Activated gamma-delta T cell treated with anti-CD3 and anti-CD28 coated beads, Interleukin-2, amount 50 U/mL, for 16 hours (primary cell): ENCODE results near the gene ADAMTSL1.

Experiments
- DNase-seq: peaks from one replicate; pipeline ENCODE4 v3.0.0-alpha.2; 2020; ENCODE audit warnings: low read depth

The ADAMTSL1 gene

GRCh38 chr9:18739641-18740318, 265.8 kb downstream of the ADAMTSL1 start:
- no peak for DNase-seq

GRCh38 chr9:18741359-18741758, 267.4 kb downstream of the ADAMTSL1 start:
- no peak for DNase-seq

- no peak for DNase-seq
Observed at GRCh38 chr9:18741945-18742344, 268.0 kb downstream of the ADAMTSL1 start.

GRCh38 chr9:18743421-18743820, 269.5 kb downstream of the ADAMTSL1 start:
- DNase-seq: no peak

- no peak for DNase-seq
Observed at GRCh38 chr9:18743971-18744370, 270.0 kb downstream of the ADAMTSL1 start.

GRCh38 chr9:18745710-18746109, 271.8 kb downstream of the ADAMTSL1 start:
- no peak for DNase-seq

- no peak for DNase-seq
Observed at GRCh38 chr9:18746631-18747030, 272.7 kb downstream of the ADAMTSL1 start.

- DNase-seq: no peak
Observed at GRCh38 chr9:18747595-18747994, 273.6 kb downstream of the ADAMTSL1 start.

- DNase-seq: no peak
Observed at GRCh38 chr9:18748251-18748701, 274.3 kb downstream of the ADAMTSL1 start.

GRCh38 chr9:18749711-18750110, 275.8 kb downstream of the ADAMTSL1 start:
- no peak for DNase-seq

- DNase-seq: no peak
Observed at GRCh38 chr9:18753904-18754303, 280.0 kb downstream of the ADAMTSL1 start.

GRCh38 chr9:18754537-18754936, 280.6 kb downstream of the ADAMTSL1 start:
- no peak for DNase-seq

GRCh38 chr9:18755263-18755662, 281.3 kb downstream of the ADAMTSL1 start:
- DNase-seq: no peak

- DNase-seq: no peak
Observed at GRCh38 chr9:18756712-18757125, 282.8 kb downstream of the ADAMTSL1 start.

GRCh38 chr9:18759827-18760226, 285.9 kb downstream of the ADAMTSL1 start:
- DNase-seq: no peak

GRCh38 chr9:18761742-18762300, 287.9 kb downstream of the ADAMTSL1 start:
- DNase-seq: no peak

- DNase-seq: no peak
Observed at GRCh38 chr9:18766989-18767550, 293.1 kb downstream of the ADAMTSL1 start.

- no peak for DNase-seq
Observed at GRCh38 chr9:18768951-18769622, 295.1 kb downstream of the ADAMTSL1 start.

GRCh38 chr9:18770131-18770908, 296.4 kb downstream of the ADAMTSL1 start:
- DNase-seq: no peak

GRCh38 chr9:18771011-18771410, 297.1 kb downstream of the ADAMTSL1 start:
- no peak for DNase-seq

GRCh38 chr9:18771763-18772162, 297.8 kb downstream of the ADAMTSL1 start:
- DNase-seq: no peak

GRCh38 chr9:18775241-18775640, 301.3 kb downstream of the ADAMTSL1 start:
- no peak for DNase-seq
